AG10803 (cell line): ENCODE data around the gene C12orf43.

Experiments used
- DNase-seq: peaks from one replicate; pipeline ENCODE4 v3.0.0; 2010; ENCODE audit warnings: low read depth
- H3K4me3 ChIP-seq: 2 replicates; pipeline ENCODE4 v1.5.1; 2011; ENCODE audit warnings: mild to moderate bottlenecking, low read length, control low read depth
- CTCF ChIP-seq: conservative IDR thresholded peaks from 2 replicates; pipeline ENCODE4 v1.5.1; 2011; ENCODE audit warnings: mild to moderate bottlenecking, low read length, control low read depth, inconsistent platforms

The C12orf43 gene

GRCh38 chr12:120980800-120981368 lies 35.4 kb downstream of the C12orf43 start:
- DNase-seq, result no peak
- H3K4me3 ChIP-seq, result no peak overlapping the region
- no peak for TF ChIP-seq CTCF

GRCh38 chr12:120979862-120980696 lies 36.2 kb downstream of the C12orf43 start:
- H3K4me3 ChIP-seq, result no peak overlapping the region
- no peak for TF ChIP-seq CTCF
- no peak for DNase-seq

GRCh38 chr12:120979220-120979861 lies 36.9 kb downstream of the C12orf43 start:
- TF ChIP-seq CTCF, result no peak
- no peak overlapping the region for H3K4me3 ChIP-seq
- DNase-seq, result no peak

GRCh38 chr12:120978296-120979219 lies 37.7 kb downstream of the C12orf43 start, which contains the start of gene HNF1A:
Gene HNF1A (plus strand): TSS chr12:120978543. CDS start chr12:120978769, 226 bp downstream.
- H3K4me3 ChIP-seq, result no peak within 1 kb of the TSS
- TF ChIP-seq CTCF, result no peak
- no peak for DNase-seq

GRCh38 chr12:120977531-120978295 lies 38.6 kb downstream of the C12orf43 start:
- no peak for TF ChIP-seq CTCF

More at GRCh38 chr12:120977531-120978295, 38.6 kb downstream of the C12orf43 start:
- no peak for DNase-seq
- no peak overlapping the region for H3K4me3 ChIP-seq
